LNCaP clone FGC (cell line): ENCODE data around the gene RALGPS1.

Experiments
- DNase-seq: peaks from one replicate; pipeline ENCODE4 v3.0.0-alpha.2; 2011; ENCODE audit warnings: low read depth
- H3K4me3 ChIP-seq: 2 replicates; pipeline ENCODE4 v1.5.1; 2011; ENCODE audit warnings: mild to moderate bottlenecking, low read depth, low read length, control low read depth
- TF ChIP-seq, protein P1 (sequence below): IDR thresholded peaks from 2 replicates; pipeline ENCODE4 v1.5.1; 2012; ENCODE audit warnings: mild to moderate bottlenecking; ENCODE audit not compliant: control insufficient read depth, insufficient read depth; ENCODE audit errors: extremely low read depth

Gene RALGPS1

DNA sequence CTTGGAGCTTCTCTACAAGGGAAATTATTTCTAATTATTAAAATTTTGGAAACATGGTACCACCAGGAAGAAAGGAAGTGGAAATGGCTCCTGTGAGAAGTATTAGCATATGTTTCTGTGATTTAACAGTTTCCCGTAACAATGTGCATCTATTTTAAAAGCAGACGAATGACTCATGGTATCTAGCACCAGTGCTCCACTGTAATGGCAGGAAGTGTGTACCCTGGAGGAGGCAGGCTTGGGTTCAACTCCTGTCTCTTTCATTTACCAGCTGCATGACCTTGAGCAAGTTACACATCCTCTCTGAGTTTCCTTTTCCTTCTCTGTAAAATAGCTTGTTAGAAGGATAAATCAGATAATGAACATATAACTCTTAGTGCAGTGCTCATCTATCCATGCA lies 248.8 kb downstream of the RALGPS1 start:
- DNase-seq: no peak
- H3K4me3 ChIP-seq: no peak overlapping the region
- TF ChIP-seq, protein P1, sequence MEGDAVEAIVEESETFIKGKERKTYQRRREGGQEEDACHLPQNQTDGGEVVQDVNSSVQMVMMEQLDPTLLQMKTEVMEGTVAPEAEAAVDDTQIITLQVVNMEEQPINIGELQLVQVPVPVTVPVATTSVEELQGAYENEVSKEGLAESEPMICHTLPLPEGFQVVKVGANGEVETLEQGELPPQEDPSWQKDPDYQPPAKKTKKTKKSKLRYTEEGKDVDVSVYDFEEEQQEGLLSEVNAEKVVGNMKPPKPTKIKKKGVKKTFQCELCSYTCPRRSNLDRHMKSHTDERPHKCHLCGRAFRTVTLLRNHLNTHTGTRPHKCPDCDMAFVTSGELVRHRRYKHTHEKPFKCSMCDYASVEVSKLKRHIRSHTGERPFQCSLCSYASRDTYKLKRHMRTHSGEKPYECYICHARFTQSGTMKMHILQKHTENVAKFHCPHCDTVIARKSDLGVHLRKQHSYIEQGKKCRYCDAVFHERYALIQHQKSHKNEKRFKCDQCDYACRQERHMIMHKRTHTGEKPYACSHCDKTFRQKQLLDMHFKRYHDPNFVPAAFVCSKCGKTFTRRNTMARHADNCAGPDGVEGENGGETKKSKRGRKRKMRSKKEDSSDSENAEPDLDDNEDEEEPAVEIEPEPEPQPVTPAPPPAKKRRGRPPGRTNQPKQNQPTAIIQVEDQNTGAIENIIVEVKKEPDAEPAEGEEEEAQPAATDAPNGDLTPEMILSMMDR: no peak

DNA sequence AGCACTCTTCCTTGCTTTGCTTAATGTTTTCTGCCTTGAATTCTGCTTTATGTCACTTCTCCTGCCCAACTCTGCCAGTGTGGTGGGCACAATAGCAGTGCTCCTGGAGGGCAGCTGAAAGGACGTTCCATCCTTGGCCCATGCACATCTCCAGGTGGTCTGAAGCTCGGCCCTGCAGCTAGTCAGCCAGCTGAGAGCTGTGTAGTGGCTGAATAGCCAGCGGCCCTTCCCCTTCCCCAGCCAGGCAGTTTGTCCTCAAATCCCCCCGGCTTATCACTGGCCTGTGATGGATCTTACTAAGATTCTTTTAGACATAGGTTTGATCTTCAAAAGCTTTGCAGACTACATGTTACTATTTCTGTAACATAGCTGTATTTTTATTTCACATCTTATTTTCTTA lies 250.5 kb downstream of the RALGPS1 start:
- TF ChIP-seq, protein P1: no peak
- H3K4me3 ChIP-seq: no peak overlapping the region
- DNase-seq: no peak

GRCh38 chr9:127166111-127166510 lies 251.5 kb downstream of the RALGPS1 start:
- no peak for DNase-seq
- TF ChIP-seq, protein P1: no peak
- H3K4me3 ChIP-seq: no peak overlapping the region

DNA sequence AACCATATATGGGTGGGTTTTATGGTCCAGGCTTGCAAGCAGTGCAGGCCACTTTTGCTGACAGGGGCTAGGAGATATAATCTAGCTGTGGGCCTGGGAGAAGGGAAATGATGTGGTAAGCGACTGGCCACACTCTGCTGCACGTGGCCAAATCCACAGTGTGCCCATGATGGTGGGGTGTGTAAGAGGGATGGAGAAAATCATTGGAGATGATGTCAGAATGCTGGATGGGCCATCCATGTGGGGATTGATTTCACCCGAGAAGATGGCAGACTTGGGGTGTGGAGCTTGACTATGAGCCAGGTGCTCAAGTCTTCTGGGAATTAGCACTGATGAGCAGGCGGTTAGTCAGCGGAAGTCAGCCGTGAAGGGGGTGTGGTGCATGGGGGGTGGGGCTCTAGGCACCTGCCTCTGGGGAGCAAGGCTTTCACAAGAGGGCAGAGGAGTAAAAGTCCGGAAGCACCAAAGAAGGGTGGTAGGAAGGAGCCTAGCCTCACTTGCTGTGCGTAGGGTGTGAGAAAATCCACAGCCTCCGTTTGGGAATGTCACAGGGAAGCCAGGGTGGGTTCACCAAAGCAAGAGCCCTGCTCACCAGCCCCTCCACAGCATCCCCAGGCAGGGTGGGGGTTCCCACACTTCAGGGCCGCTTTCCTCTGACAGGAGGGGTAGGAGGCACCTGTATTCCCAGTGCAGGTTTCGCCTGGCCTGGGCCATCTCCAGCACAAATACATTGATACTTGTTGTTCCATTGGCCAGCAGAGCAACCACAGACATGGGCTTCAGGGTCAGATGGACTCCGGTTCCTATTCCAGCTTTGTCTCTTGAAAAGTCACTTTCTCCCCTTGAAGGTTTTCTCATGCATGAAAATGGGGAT lies 252.3 kb downstream of the RALGPS1 start:
- H3K4me3 ChIP-seq: no peak overlapping the region
- no peak for DNase-seq
- TF ChIP-seq, protein P1: no peak

DNA sequence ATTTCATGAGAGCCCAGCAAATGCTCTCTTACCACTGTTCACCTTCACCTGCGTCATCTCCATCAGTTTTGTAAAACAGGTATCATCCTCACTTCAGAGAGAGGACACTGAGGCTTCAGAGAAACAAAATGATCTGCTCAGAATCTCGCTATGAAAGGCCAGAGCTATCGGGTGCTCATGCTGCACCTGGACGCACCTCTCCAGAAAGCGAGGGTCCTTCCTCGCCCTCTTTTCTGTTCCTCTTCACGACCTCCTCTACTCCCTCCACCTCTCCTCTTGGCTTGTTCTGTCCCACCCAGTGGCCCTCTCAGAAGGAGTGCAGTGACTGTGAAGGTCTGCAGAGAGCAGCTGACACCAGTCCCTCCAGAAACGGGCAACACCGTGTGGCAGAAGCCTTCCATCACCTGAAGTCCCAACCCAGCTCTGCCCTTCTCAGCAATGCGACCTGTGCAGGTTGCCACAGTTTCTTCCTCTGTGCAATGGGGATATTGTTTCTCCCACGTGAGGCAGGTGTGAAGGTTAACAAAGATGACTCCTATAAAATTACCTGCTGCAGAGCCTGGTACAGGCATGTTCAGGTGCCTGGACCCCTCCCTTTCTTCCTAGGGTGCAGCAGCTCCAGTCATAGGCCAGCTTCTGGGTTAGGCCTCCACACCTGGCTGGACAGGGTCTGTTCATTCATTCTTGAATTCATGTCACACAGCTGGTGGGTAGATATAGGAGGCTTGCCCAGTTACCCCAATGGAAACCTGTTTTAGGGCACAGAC lies 253.2 kb downstream of the RALGPS1 start:
- TF ChIP-seq, protein P1: no peak
- no peak for DNase-seq

GRCh38 chr9:127168756-127169574 lies 254.4 kb downstream of the RALGPS1 start:
- H3K4me3 ChIP-seq: no peak overlapping the region
- TF ChIP-seq, protein P1: no peak
- DNase-seq: no peak

More for the DNA sequence above, 253.2 kb downstream of the RALGPS1 start:
- H3K4me3 ChIP-seq: no peak overlapping the region
